ENCODE data around the gene NFYB.

Gene NFYB

GRCh38 chr12:104155711-104156555 is 17.9 kb upstream of the NFYB start:
- no peak for DNase-seq

GRCh38 chr12:104154806-104155205 is 16.8 kb upstream of the NFYB start:
- DNase-seq, result no peak

GRCh38 chr12:104154286-104154685 is 16.3 kb upstream of the NFYB start:
- DNase-seq, result no peak

- no peak for DNase-seq
Observed at GRCh38 chr12:104152685-104153241, 14.8 kb upstream of the NFYB start.

GRCh38 chr12:104150416-104150815 is 12.4 kb upstream of the NFYB start:
- DNase-seq, result no peak

- no peak for DNase-seq
Observed at GRCh38 chr12:104147346-104147745, 9.3 kb upstream of the NFYB start.

GRCh38 chr12:104143918-104144317 is 5.9 kb upstream of the NFYB start:
- DNase-seq, result no peak

GRCh38 chr12:104143002-104143401 is 5.0 kb upstream of the NFYB start:
- no peak for DNase-seq

GRCh38 chr12:104142543-104142942 is 4.5 kb upstream of the NFYB start:
- no peak for DNase-seq

GRCh38 chr12:104138797-104139152 is 765 bp upstream of the NFYB start:
- peak in 1 of 2 donors; percentile 4 for DNase-seq

- DNase-seq, result peak; percentile 26 to 50
Observed at GRCh38 chr12:104137001-104137901, 759 bp downstream of the NFYB start.

- DNase-seq, result no peak
Observed at GRCh38 chr12:104136577-104136976, 1.4 kb downstream of the NFYB start.

- no peak for DNase-seq
Observed at GRCh38 chr12:104134882-104135281, 3.1 kb downstream of the NFYB start.

GRCh38 chr12:104133866-104134265 is 4.1 kb downstream of the NFYB start:
- DNase-seq, result no peak

GRCh38 chr12:104133321-104133720 is 4.7 kb downstream of the NFYB start:
- no peak for DNase-seq

GRCh38 chr12:104132351-104132956 is 5.6 kb downstream of the NFYB start:
- no peak for DNase-seq

- DNase-seq, result no peak
Observed at GRCh38 chr12:104131609-104132008, 6.4 kb downstream of the NFYB start.

GRCh38 chr12:104130760-104131159 is 7.2 kb downstream of the NFYB start:
- no peak for DNase-seq

- no peak for DNase-seq
Observed at GRCh38 chr12:104126548-104126947, 11.5 kb downstream of the NFYB start.

GRCh38 chr12:104122298-104122697 is 15.7 kb downstream of the NFYB start:
- DNase-seq, result no peak

- no peak for DNase-seq
Observed at GRCh38 chr12:104121001-104121400, 17.0 kb downstream of the NFYB start.

GRCh38 chr12:104115587-104115975 is 22.4 kb downstream of the NFYB start:
- no peak for DNase-seq

Measured in activated CD4-positive, alpha-beta T cell treated with anti-CD3 and anti-CD28 coated beads for 4 hours (primary cell).